HCT116 (cell line): ENCODE data around the gene CFDP1. TPM values are rescaled to one million over a fixed set of nuclear protein-coding genes. Genes with fewer than 3 reads are reported as not detected.
A peak's percentile ranks its signal among the peaks of the same experiment; 100 is the strongest.

ENCODE experiments used
- ATAC-seq: fragments of 200-7000 bp; cut with Tn5 transposase; 2 replicates; pipeline ENCODE4 v1.9.1; 2020; ENCODE audit warnings: mild to moderate bottlenecking, moderate library complexity
- BruUV-seq: library from RNA; stranded (reverse); fragments of 400-500 nt; replicated peaks from 2 replicates; lab custom pipeline; 2021; lab: Mats Ljungman, UMichigan
- CTCF ChIA-PET: fragments of 300-600 bp; sonication (Branson Sonifier 250); formaldehyde crosslinking; loops from one replicate; lab custom pipeline; 2021; ENCODE audit warnings: antibody characterized with exemption; lab: Charles Lee
- POLR2A ChIA-PET: fragments of 300-600, 350-600 bp; sonication (Branson Sonifier 250); formaldehyde crosslinking; loops from one replicate; lab custom pipeline; 2021; ENCODE audit warnings: antibody characterized with exemption; lab: Charles Lee
- RAD21 ChIA-PET, 2 experiments: fragments of 300-600 bp; sonication (Branson Sonifier 250); formaldehyde crosslinking; loops; one replicate each; lab custom pipeline; 2023; ENCODE audit warnings: low total read pairs in 2 of 2; ENCODE audit not compliant: uncharacterized antibody in 2 of 2, unreplicated experiment in 2 of 2, low non-redundant PET in 1 of 2; lab: Charles Lee
- DNase-seq: peaks from one replicate; pipeline ENCODE4 v3.0.0-alpha.2; 2010; ENCODE audit warnings: low read depth, low spot score
- H2AFZ ChIP-seq: fragments of 200-600 bp; shearing (Covaris generic), sonication (generic); 2 replicates; pipeline ENCODE4 v1.6.1; 2017; ENCODE audit warnings: low read depth, mixed run types, mixed read lengths, antibody characterized with exemption, low read length; ENCODE audit not compliant: poor library complexity, severe bottlenecking
- H3K27ac ChIP-seq: 2 replicates; pipeline ENCODE4 v1.5.1; 2012; ENCODE audit warnings: low read depth, low read length
- H3K27me3 ChIP-seq: fragments of 200-600 bp; sonication (generic); 2 replicates; pipeline ENCODE4 v1.6.1; 2016; ENCODE audit warnings: mixed run types, low read length, mixed read lengths; ENCODE audit not compliant: insufficient read depth
- H3K36me3 ChIP-seq, 2 experiments: fragments of 200-500 bp in 1 of 2; fragments of 200-600 bp in 1 of 2; sonication (Bioruptor generic) in 1 of 2; sonication (generic) in 1 of 2; 2 replicates each; pipeline versions ENCODE4 v1.5.1 to v1.6.1; 2014 to 2016; ENCODE audit warnings: low read length in 2 of 2, inconsistent platforms in 1 of 2, mixed read lengths in 1 of 2, mixed run types in 1 of 2; ENCODE audit not compliant: insufficient read depth in 2 of 2, control insufficient read depth in 1 of 2
- H3K4me1 ChIP-seq, 2 experiments: fragments of 200-600 bp in 1 of 2; sonication (generic) in 1 of 2; 2 replicates each; pipeline versions ENCODE4 v1.5.1 to v1.6.1; 2012 to 2017; ENCODE audit warnings: low read length in 2 of 2, inconsistent platforms in 1 of 2, mild to moderate bottlenecking in 1 of 2, mixed read lengths in 1 of 2, mixed run types in 1 of 2, moderate library complexity in 1 of 2; ENCODE audit not compliant: insufficient read depth in 2 of 2, control insufficient read depth in 1 of 2
- H3K4me2 ChIP-seq: fragments of 200-600 bp; sonication (generic); 2 replicates; pipeline ENCODE4 v1.6.1; 2017; ENCODE audit warnings: mixed run types, low read length, mixed read lengths
- H3K4me3 ChIP-seq, 2 experiments: fragments of 200-600 bp in 1 of 2; sonication (generic) in 1 of 2; replicated peaks in 1 of 2; 2 replicates each; pipeline ENCODE4 v1.5.1; 2011 to 2016; ENCODE audit warnings: low read length in 2 of 2, control low read depth in 1 of 2, low read depth in 1 of 2, mild to moderate bottlenecking in 1 of 2, mixed read lengths in 1 of 2, mixed run types in 1 of 2
- H3K79me2 ChIP-seq: fragments of 200-600 bp; sonication (generic); 2 replicates; pipeline ENCODE4 v1.6.1; 2017; ENCODE audit warnings: mild to moderate bottlenecking, mixed run types, low read length, moderate library complexity, mixed read lengths; ENCODE audit not compliant: insufficient read depth
- H3K9ac ChIP-seq: fragments of 200-600 bp; sonication (generic); 2 replicates; pipeline ENCODE4 v1.6.1; 2016; ENCODE audit warnings: low read length, mixed read lengths
- H3K9me2 ChIP-seq: fragments of 200-600 bp; sonication (generic), shearing (Covaris generic); 2 replicates; pipeline ENCODE4 v1.6.1; 2017; ENCODE audit warnings: mixed run types, mild to moderate bottlenecking, moderate library complexity; ENCODE audit not compliant: insufficient read depth
- H3K9me3 ChIP-seq, 2 experiments: fragments of 200-500 bp in 1 of 2; fragments of 200-600 bp in 1 of 2; sonication (Bioruptor generic) in 1 of 2; sonication (generic) in 1 of 2; 2 replicates each; pipeline ENCODE4 v1.6.1; 2014 to 2017; ENCODE audit warnings: low read length in 2 of 2, mixed read lengths in 2 of 2, inconsistent platforms in 1 of 2, low read depth in 1 of 2, mild to moderate bottlenecking in 1 of 2, mixed run types in 1 of 2, moderate library complexity in 1 of 2; ENCODE audit not compliant: control insufficient read depth in 1 of 2, insufficient read depth in 1 of 2
- H4K20me1 ChIP-seq: fragments of 200-600 bp; sonication (generic), shearing (Covaris generic); 2 replicates; pipeline ENCODE4 v1.6.1; 2017; ENCODE audit warnings: mixed run types, mild to moderate bottlenecking, moderate library complexity; ENCODE audit not compliant: insufficient read depth
- CEBPB ChIP-seq: IDR thresholded peaks from 2 replicates; pipeline ENCODE4 v1.6.1; 2012; ENCODE audit warnings: low read depth
- EGR1 ChIP-seq: IDR thresholded peaks from 2 replicates; pipeline ENCODE4 v1.6.1; 2012; ENCODE audit warnings: low read depth
- ELF1 ChIP-seq: IDR thresholded peaks from 2 replicates; pipeline ENCODE4 v1.6.1; 2012; ENCODE audit warnings: low read depth, borderline replicate concordance
- EZH2 ChIP-seq: fragments of 200-600 bp; sonication (generic); IDR thresholded peaks from 2 replicates; pipeline ENCODE4 v1.6.1; 2017; ENCODE audit warnings: antibody characterized with exemption, mixed run types
- FOSL1 ChIP-seq: IDR thresholded peaks from 2 replicates; pipeline ENCODE4 v1.6.1; 2012; ENCODE audit warnings: low read depth
- JUND ChIP-seq: IDR thresholded peaks from 2 replicates; pipeline ENCODE4 v1.6.1; 2012
- POLR2A ChIP-seq: IDR thresholded peaks from 2 replicates; pipeline ENCODE4 v1.7.0; 2011; ENCODE audit warnings: borderline replicate concordance; ENCODE audit not compliant: insufficient read depth, insufficient read length; ENCODE audit errors: extremely low read depth
- POLR2AphosphoS5 ChIP-seq: IDR thresholded peaks from 2 replicates; pipeline ENCODE4 v1.6.1; 2011; ENCODE audit warnings: mild to moderate bottlenecking, low read depth, low read length, moderate library complexity
- SIN3A ChIP-seq: IDR thresholded peaks from 2 replicates; pipeline ENCODE4 v1.6.1; 2012; ENCODE audit warnings: low read depth
- SP1 ChIP-seq: IDR thresholded peaks from 2 replicates; pipeline ENCODE4 v1.6.1; 2012; ENCODE audit warnings: low read depth
- SRF ChIP-seq: IDR thresholded peaks from 2 replicates; pipeline ENCODE4 v1.6.1; 2012; ENCODE audit warnings: low read depth
- TCF7L2 ChIP-seq: IDR thresholded peaks from 2 replicates; pipeline ENCODE4 v1.7.0; 2011; ENCODE audit warnings: borderline replicate concordance, inconsistent platforms; ENCODE audit not compliant: insufficient read depth, insufficient read length; ENCODE audit errors: extremely low read depth
- YY1 ChIP-seq: IDR thresholded peaks from 2 replicates; pipeline ENCODE4 v1.6.1; 2011; ENCODE audit warnings: low read length, low read depth, moderate library complexity, mild to moderate bottlenecking; ENCODE audit not compliant: insufficient replicate concordance; ENCODE audit errors: extremely low read depth
- ZFX ChIP-seq: fragments of 450-650 bp; IDR thresholded peaks from 2 replicates; pipeline ENCODE4 v1.6.1; 2017
- ZNF274 ChIP-seq: fragments of 200-500 bp; sonication (Bioruptor generic); IDR thresholded peaks from 2 replicates; pipeline ENCODE4 v1.6.1; 2014; ENCODE audit warnings: mild to moderate bottlenecking, low read depth, low read length, inconsistent platforms
- intact Hi-C: fragments of 100-400 bp; cut with micrococcal nuclease; formaldehyde crosslinking; loops from 2 replicates; pipeline ENCODE4 v1.10.0; 2022
- total RNA-seq: library from RNA; stranded (reverse); gene quantifications from one replicate; pipeline ENCODE4 v1.2.1, GENCODE V29; 2021; ENCODE audit not compliant: unreplicated experiment

CFDP1 gene
- total RNA-seq, 1 experiment from 2014 or later = 45.3 TPM

DNA sequence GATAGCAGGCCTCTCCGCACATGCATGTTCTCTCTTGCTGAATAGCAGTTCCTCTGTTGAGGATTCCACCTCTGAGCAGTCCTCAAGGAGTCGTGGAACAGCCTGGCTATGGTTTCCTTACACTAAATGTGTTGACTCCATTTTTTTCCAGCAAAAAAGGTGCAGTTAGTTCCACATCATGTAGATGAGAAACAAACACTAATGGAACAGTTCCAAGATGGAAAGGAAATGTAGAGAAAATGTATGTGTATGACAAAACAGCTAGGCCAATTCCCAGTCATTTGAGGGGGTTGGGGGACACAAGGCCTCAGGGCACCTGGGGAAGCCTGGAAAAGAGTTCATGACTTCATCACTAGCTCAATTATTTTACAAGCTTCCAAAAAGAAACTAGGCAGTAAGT lies 90.0 kb downstream of the CFDP1 start:
- ChIA-PET POLR2A (no interaction called here), CTCF (no interaction called here)
- BruUV-seq = no TSS peak
- Histone ChIP-seq H3K79me2 (no peaks in the 10 kb centered on the region), H4K20me1 (no peaks in the 10 kb centered on the region), H3K9ac (no peak overlapping the region), H3K27ac (no peak overlapping the region), H3K9me2 (no peaks in the 10 kb centered on the region), H3K36me3 (no peaks in the 10 kb centered on the region), H3K4me2 (no peak overlapping the region)
- no peak for TF ChIP-seq TCF7L2
- no peak for TF ChIP-seq ELF1
- no peak for TF ChIP-seq SP1
- TF ChIP-seq, all 23 proteins: peak for 0
- intact Hi-C loops = no loop called here
- Histone ChIP-seq H3K4me1 (peaks cover 12 to 16% of the 10 kb centered on the region in 2 experiments), H2AFZ (no peak overlapping the region), H3K9me3 (no peaks in the 10 kb centered on the region), H3K27me3 (no peaks in the 10 kb centered on the region), H3K4me3 (no peak overlapping the region)
- ATAC-seq (no peak), DNase-seq (no peak)
- RAD21 ChIA-PET = no interaction called here

DNA sequence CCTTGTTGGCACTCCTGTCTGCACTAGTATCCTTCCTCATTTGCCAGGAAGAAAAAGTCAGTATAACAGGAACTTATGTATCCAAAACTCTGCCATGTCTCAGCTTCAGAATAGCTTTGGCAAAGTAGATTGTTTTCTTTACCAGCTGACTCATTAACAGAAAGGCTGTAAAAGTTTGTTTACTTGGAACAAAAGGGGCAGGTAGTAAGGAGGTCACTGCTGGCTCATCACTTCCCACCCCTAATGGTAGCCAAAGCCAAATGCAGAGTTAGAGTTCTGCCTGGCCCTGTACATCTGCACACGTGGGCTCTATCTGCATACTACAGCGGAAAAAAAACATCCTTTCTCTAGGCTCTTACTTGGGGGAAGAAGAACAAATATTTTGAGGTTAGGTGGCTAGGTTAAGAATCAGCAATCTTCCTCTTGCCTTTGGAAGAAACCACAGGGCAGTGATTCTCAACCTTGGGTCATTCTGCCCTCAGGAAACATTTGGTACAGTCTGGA lies 90.9 kb downstream of the CFDP1 start:
- CTCF ChIA-PET = no interaction called here
- no peak overlapping the region for H3K9ac ChIP-seq

More for the DNA sequence above, 90.9 kb downstream of the CFDP1 start:
- H4K20me1 ChIP-seq = no peaks in the 10 kb centered on the region
- H3K9me2 ChIP-seq = no peaks in the 10 kb centered on the region
- H3K27ac ChIP-seq = no peak overlapping the region
- H3K4me3 ChIP-seq = no peak overlapping the region
- no peaks in the 10 kb centered on the region for H3K36me3 ChIP-seq
- peak overlapping the region; percentile 24; the same call in 1 of the 2 replicates for H3K4me2 ChIP-seq
- no peak for DNase-seq
- no peaks in the 10 kb centered on the region for H3K27me3 ChIP-seq
- H3K4me1 ChIP-seq = peaks cover 12 to 16% of the 10 kb centered on the region in 2 experiments
- ChIA-PET POLR2A (no interaction called here), RAD21 (no interaction called here)
- ATAC-seq = peak; percentile 38; the same call in 1 of the 2 replicates
- no peak overlapping the region for H2AFZ ChIP-seq
- intact Hi-C loops = no loop called here
- no peaks in the 10 kb centered on the region for H3K9me3 ChIP-seq
- no TSS peak for BruUV-seq
- no peaks in the 10 kb centered on the region for H3K79me2 ChIP-seq
- TF ChIP-seq POLR2AphosphoS5 = no peak
- no peak for TF ChIP-seq POLR2A
- TF ChIP-seq EGR1 = no peak
- no peak for TF ChIP-seq ZNF274
- TF ChIP-seq EZH2 = no peak
- no peak for TF ChIP-seq YY1
- no peak for TF ChIP-seq SIN3A
- TF ChIP-seq FOSL1 = peak; percentile 18; the same call in 1 of the 2 replicates
- peak; percentile 41; the same call in 1 of the 2 replicates for TF ChIP-seq SP1
- no peak for TF ChIP-seq SRF
- peak; percentile 20; the same call in 1 of the 2 replicates for TF ChIP-seq JUND
- TF ChIP-seq CEBPB = no peak
- TF ChIP-seq ZFX = no peak
